Uterus (tissue), 4 donors: ENCODE measurements around the gene ARHGEF17. TPM values are rescaled to one million over a fixed set of nuclear protein-coding genes. Genes with fewer than 3 reads are reported as not detected.

Experiments
- DNase-seq, 2 donors: peaks; one replicate each; pipeline ENCODE4 v3.0.0-alpha.2; 2019 to 2020
- H3K27ac ChIP-seq, 2 donors: fragments of 200-600 bp; sonication (generic); 1 replicate in 1 of 2; 2 replicates in 1 of 2; pipeline ENCODE4 v1.5.1; 2016 to 2018
- H3K27me3 ChIP-seq, 2 donors: fragments of 200-600 bp; sonication (generic); one replicate each; pipeline ENCODE4 v1.5.1; 2018 to 2019; ENCODE audit warnings: control low read depth in 1 of 2
- H3K36me3 ChIP-seq, 2 donors: fragments of 200-600 bp; sonication (generic); one replicate each; pipeline ENCODE4 v1.5.1; 2019; ENCODE audit warnings: control low read depth in 1 of 2
- H3K4me1 ChIP-seq, 2 donors: fragments of 200-600 bp; sonication (generic); one replicate each; pipeline ENCODE4 v1.5.1; 2018 to 2019; ENCODE audit warnings: control low read depth in 1 of 2
- H3K4me3 ChIP-seq, 2 donors: fragments of 200-600 bp; sonication (generic); 1 replicate in 1 of 2; 2 replicates in 1 of 2; pipeline ENCODE4 v1.5.1; 2018 to 2019; ENCODE audit warnings: mild to moderate bottlenecking in 1 of 2
- H3K9me3 ChIP-seq, 2 donors: fragments of 200-600 bp; sonication (generic); one replicate each; pipeline ENCODE4 v1.5.1; 2019; ENCODE audit warnings: control low read depth in 1 of 2
- POLR2A ChIP-seq, 2 donors: fragments of 450-650 bp; IDR thresholded peaks; one replicate each; pipeline ENCODE4 v1.6.1; 2016; ENCODE audit warnings: antibody characterized with exemption in 2 of 2, mild to moderate bottlenecking in 1 of 2, moderate library complexity in 1 of 2
- intact Hi-C: fragments of 100-400 bp; cut with DNase I; formaldehyde crosslinking; loops from one replicate; pipeline ENCODE4 v1.15.1; 2023; ENCODE audit warnings: low total_unique reads
- total RNA-seq, 4 donors: library from RNA; depleted of rRNA in 3 of 4; stranded (reverse); fragments of >200 nt in 3 of 4; gene quantifications; one replicate each; pipeline versions ENCODE4 v1.1.0 to v1.2.4, GENCODE V29; 2014 to 2023
- TF ChIP-seq, protein P1 (sequence below), 4 experiments: fragments of 200-600 bp in 2 of 4; fragments of 450-650 bp in 2 of 4; sonication (generic) in 2 of 4; IDR thresholded peaks; one replicate each; pipeline ENCODE4 v1.5.1; 2016 to 2019; ENCODE audit warnings: antibody characterized with exemption in 4 of 4, mild to moderate bottlenecking in 2 of 4, moderate library complexity in 1 of 4
- donor health status: DM: yes; HTN: yes; CAD: no.

The ARHGEF17 gene
- total RNA-seq, 4 donors from 2014 or later: 17.9 to 174 (median 58.6) TPM

GRCh38 chr11:73334384-73335203 lies 26.5 kb downstream of the ARHGEF17 start:
- no peaks in the 10 kb centered on the region for H3K9me3 ChIP-seq
- H3K4me3 ChIP-seq: no peak overlapping the region
- peak; percentile 93 to 95 for DNase-seq
- no peaks in the 10 kb centered on the region for H3K36me3 ChIP-seq
- TF ChIP-seq, protein P1, sequence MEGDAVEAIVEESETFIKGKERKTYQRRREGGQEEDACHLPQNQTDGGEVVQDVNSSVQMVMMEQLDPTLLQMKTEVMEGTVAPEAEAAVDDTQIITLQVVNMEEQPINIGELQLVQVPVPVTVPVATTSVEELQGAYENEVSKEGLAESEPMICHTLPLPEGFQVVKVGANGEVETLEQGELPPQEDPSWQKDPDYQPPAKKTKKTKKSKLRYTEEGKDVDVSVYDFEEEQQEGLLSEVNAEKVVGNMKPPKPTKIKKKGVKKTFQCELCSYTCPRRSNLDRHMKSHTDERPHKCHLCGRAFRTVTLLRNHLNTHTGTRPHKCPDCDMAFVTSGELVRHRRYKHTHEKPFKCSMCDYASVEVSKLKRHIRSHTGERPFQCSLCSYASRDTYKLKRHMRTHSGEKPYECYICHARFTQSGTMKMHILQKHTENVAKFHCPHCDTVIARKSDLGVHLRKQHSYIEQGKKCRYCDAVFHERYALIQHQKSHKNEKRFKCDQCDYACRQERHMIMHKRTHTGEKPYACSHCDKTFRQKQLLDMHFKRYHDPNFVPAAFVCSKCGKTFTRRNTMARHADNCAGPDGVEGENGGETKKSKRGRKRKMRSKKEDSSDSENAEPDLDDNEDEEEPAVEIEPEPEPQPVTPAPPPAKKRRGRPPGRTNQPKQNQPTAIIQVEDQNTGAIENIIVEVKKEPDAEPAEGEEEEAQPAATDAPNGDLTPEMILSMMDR (IDR thresholded peaks at IDR 0.05): no peak
- TF ChIP-seq POLR2A (IDR thresholded peaks at IDR 0.05): no peak
- no peaks in the 10 kb centered on the region for H3K27me3 ChIP-seq
- intact Hi-C loops: loop anchor here (5.0 kb wide), 1 partner anchor 37 kb away; no protein-coding TSS in a partner anchor
- peaks cover 27 to 31% of the 10 kb centered on the region in 2 donors for H3K4me1 ChIP-seq
- peak overlapping the region; percentile 82 to 94 for H3K27ac ChIP-seq

GRCh38 chr11:73335204-73335923 lies 27.3 kb downstream of the ARHGEF17 start:
- intact Hi-C loops: loop anchor here (5.0 kb wide), 1 partner anchor 38 kb away; no protein-coding TSS in a partner anchor
- Histone ChIP-seq H3K9me3 (no peaks in the 10 kb centered on the region), H3K27me3 (no peaks in the 10 kb centered on the region), H3K36me3 (no peaks in the 10 kb centered on the region), H3K4me3 (no peak overlapping the region), H3K27ac (peak overlapping the region; percentile 82 to 94), H3K4me1 (peaks cover 27 to 31% of the 10 kb centered on the region in 2 donors)
- no peak for TF ChIP-seq POLR2A (IDR thresholded peaks at IDR 0.05)
- TF ChIP-seq, protein P1 (IDR thresholded peaks at IDR 0.05): peak; percentile 94 to 100 (median 97)
- peak; percentile 87 to 91 for DNase-seq

DNA sequence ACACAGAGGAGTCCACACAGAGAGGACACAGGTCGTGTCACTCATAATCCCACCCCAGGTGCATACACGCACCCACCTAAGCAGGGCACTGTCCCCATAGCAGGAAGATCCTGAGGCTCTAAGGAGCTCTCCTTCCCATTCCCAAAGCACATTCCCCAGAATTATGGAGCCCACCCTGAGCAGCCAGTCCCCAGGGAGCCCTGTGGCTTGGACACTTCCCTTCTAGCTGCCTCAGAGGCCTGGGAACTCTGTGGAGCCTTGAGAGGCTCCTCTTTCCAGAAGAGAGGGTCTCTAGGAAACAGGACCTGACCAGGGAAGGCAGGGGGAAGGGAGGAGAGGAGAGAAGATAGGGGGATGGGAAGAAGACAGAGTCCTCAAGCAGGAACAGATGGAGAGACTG lies 29.8 kb downstream of the ARHGEF17 start:
- no peaks in the 10 kb centered on the region for H3K27me3 ChIP-seq
- TF ChIP-seq, protein P1 (IDR thresholded peaks at IDR 0.05): no peak
- H3K4me1 ChIP-seq: peaks cover 17 to 21% of the 10 kb centered on the region in 2 donors
- DNase-seq: no peak
- H3K36me3 ChIP-seq: no peaks in the 10 kb centered on the region
- H3K27ac ChIP-seq: peak overlapping the region in 1 of 2 donors; percentile 32
- intact Hi-C loops: loop anchor here (5.0 kb wide), 1 partner anchor 41 kb away; no protein-coding TSS in a partner anchor
- H3K4me3 ChIP-seq: no peak overlapping the region
- no peaks in the 10 kb centered on the region for H3K9me3 ChIP-seq

GRCh38 chr11:73338279-73338678 lies 30.2 kb downstream of the ARHGEF17 start:
- Histone ChIP-seq H3K9me3 (no peaks in the 10 kb centered on the region), H3K27me3 (no peaks in the 10 kb centered on the region), H3K36me3 (no peaks in the 10 kb centered on the region), H3K27ac (peak overlapping the region in 1 of 2 donors; percentile 32), H3K4me1 (peaks cover 14 to 21% of the 10 kb centered on the region in 2 donors), H3K4me3 (no peak overlapping the region)
- no peak for DNase-seq
- intact Hi-C loops: loop anchor here (5.0 kb wide), 1 partner anchor 41 kb away; no protein-coding TSS in a partner anchor
- TF ChIP-seq, protein P1 (IDR thresholded peaks at IDR 0.05): no peak
- no peak for TF ChIP-seq POLR2A (IDR thresholded peaks at IDR 0.05)
